GM18873 (cell line): ENCODE measurements around the gene XIRP2.
"Not testable (repeated sequence)": the region's sequence is repeated elsewhere in the genome, so short reads cannot be mapped to it uniquely, and the experiment has no call there.

Source experiments
- ATAC-seq: cut with Tn5 transposase; IDR thresholded peaks from one replicate; pipeline ENCODE4 v1.9.1; 2021; ENCODE audit warnings: mild to moderate bottlenecking, moderate library complexity, moderate number of reproducible peaks; ENCODE audit not compliant: unreplicated experiment, low FRiP score

The XIRP2 gene

GRCh38 chr2:167017021-167017420 is 128.7 kb downstream of the XIRP2 start:
- ATAC-seq = no peak

DNA sequence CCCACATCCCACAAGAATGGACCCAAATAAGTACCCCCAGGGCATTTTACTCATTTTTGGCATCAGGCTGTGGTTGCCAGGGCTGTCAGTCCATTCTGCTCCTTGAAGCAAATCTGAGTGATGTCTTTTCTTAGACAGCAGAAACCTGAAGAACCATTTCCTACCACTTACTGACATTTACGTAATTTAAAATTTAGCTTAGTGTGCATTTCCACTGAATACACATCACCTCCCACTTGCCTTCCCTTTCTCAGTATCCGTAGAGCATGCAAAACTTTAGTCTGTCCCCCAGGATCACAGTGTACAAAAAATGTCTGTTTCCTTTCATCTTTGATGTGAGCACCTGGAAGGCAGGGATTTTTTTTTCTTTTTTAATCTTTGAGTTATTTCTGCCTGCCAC is 130.3 kb downstream of the XIRP2 start:
- ATAC-seq = no peak

GRCh38 chr2:167028503-167028902 is 140.2 kb downstream of the XIRP2 start:
- ATAC-seq = no peak

DNA sequence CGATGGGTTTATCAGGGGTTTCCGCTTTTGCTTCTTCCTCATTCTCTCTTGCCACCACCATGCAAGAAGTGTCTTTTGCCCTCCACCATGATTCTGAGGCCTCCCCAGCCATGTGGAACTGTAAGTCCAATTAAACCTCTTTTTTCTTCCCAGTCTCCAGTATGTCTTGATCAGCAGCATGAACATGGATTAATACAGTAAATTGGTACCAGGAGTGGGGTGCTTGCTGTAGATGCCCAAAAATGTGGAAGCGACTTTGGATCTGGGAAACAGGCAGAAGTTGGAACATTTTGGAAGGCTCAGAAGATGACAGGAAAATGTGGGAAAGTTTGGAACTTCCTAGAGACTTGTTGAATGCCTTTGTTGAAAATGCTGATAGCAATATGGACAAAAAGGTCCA is 146.7 kb downstream of the XIRP2 start:
- ATAC-seq = not testable (repeated sequence)

DNA sequence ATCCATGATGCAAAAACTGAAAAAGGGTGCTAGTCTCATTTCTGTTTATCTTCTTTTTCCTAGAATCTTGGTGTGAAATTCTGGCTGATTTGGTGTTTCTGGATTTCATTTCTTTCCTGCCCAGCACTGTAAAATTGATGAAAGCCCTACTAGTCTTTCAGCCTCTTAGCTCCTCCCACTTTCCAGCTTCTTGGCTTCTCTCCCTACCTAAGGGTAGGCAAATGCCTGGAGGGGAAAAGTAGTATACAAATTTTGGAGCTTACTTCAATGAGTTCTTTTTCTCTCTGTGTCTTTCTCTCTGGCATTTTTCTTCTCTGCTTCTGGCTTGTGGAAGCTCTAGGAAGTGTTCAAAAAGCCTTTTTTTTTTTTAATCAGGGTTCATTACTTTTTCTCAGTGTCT is 160.5 kb downstream of the XIRP2 start:
- ATAC-seq = no peak

DNA sequence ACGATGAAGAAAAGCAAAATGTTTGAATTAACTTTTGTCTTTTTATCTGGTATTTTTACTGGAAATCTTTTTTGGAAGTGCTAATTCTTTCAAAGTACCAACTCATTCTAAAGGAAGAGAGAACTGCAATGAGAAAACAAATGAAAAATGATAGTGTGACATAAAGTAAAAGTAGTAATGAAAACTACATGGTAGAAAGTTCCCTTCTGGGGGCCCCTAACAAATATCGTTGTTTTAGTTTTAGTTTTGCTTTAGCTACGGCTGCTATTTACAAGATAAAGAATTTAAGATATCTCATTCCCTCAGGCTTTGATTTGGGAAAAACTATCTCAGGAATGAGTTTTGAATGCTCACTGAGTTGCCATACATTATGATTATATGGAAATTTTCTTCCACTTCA is 161.4 kb downstream of the XIRP2 start:
- ATAC-seq = no peak

DNA sequence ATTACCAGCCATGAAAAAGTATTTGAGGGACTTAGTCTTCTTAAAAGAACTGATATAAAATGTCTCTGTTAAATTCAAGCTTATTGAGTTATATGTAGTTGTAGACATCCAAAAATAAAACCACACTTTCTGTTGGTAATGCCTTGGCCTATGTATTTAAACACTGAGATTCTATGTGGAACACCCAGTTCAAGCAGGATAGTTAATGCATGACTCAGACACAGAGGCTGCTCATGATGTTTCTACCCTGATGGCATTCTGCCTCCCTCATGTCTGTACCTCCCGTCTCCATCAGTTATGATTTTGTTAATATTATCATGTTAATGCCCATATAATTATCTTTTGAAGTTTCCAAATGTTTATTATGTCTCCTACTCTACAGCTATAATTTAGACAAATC is 164.5 kb downstream of the XIRP2 start:
- no peak for ATAC-seq

DNA sequence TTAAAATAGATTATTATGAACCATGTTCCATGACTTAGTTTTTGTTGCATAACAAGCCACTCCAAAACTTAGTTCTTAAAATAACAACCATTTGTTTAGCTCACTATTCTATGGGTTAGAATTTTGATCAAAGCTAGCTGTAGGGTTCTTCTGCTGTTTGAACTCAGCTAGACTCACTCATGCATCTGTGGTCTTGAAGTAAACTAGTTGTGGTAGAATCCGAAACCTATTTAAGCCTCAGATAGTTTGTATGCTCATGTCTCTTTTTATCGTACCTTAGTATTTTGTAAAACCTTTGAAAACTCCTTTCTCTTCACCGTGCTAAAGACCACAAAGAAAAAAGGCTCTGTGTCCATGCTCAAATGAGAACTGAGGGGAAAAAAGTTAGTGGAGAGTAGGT is 166.6 kb downstream of the XIRP2 start:
- no peak for ATAC-seq

- no peak for ATAC-seq
Observed at GRCh38 chr2:167057446-167057845, 169.2 kb downstream of the XIRP2 start.

- ATAC-seq = no peak
Observed at GRCh38 chr2:167059173-167059572, 170.9 kb downstream of the XIRP2 start.

DNA sequence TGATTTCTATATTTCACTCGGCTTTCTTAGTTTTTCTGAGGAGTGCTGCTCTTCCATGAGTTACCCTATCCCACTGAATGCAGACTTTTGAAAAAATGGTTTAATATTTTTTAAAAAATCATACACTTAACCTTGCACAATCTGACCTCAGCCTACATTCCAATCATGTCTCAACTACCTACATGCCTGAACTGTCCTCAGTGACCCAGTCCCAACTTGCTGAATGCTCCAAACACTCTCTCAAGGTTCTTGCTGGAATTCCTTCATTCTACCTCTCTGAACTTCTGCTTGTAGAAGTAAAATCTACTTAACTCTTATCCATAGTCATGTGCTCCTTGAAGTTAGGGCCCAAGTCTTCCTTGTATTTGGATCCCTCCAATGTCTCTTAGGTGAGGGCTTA is 181.6 kb downstream of the XIRP2 start:
- no peak for ATAC-seq

GRCh38 chr2:167075708-167076107 is 187.4 kb downstream of the XIRP2 start:
- not testable (repeated sequence) for ATAC-seq

- ATAC-seq = not testable (repeated sequence)
Observed at GRCh38 chr2:167098931-167099330, 210.7 kb downstream of the XIRP2 start.

DNA sequence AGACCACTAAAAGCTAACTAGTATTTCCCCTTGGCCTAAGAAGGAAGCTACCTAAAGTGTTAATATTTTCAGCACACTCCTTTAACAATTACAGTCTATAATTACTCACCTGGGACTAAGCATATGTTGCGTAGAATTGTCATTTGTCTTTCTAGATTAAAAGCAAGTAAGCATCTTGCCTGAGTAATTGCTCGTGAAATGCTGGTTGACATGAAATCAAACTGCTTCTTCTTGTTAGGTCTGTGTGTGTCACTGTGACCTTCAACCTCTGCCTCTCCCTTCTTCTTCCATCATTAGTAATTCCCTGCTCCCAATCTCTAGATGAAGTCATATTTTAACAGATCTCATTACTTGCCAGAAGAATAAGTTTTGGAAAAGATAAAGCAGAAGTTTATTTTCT is 212.2 kb downstream of the XIRP2 start:
- no peak for ATAC-seq

DNA sequence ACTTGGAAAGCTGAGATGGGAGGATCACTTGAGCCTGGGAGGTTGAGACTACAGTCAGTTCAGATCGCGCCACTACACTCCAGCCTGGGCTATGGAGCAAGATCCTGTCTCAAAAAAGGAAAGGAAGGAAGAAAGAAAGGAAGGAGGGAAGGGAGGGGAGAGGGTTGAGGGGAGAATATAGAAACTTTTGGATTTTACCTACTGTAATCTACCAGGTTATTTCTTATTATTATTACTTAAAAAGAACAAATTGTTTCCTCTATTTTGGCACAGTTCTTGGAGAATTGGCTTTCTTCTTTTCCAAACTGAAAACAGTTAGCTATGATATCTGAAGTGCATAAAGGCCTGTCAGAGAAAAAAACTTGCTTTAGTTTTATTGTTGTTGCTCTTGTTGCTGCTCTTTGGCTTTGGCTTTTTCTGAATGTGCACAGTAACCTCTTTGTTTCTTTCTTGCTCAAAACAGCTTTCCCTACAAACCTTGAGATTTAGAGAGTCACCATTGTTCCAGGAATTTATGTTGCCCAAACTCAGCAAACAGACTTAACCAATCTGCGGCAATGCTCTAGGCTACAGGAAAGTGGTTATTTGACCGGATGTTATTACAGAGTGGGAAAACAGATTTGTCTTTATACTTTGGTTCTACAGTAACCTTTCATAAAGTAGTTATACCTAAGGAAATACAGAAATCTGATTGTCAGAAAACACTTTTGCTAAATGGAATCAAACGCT is 214.9 kb downstream of the XIRP2 start:
- no peak for ATAC-seq

GRCh38 chr2:167103757-167104133 is 215.5 kb downstream of the XIRP2 start:
- ATAC-seq = no peak

DNA sequence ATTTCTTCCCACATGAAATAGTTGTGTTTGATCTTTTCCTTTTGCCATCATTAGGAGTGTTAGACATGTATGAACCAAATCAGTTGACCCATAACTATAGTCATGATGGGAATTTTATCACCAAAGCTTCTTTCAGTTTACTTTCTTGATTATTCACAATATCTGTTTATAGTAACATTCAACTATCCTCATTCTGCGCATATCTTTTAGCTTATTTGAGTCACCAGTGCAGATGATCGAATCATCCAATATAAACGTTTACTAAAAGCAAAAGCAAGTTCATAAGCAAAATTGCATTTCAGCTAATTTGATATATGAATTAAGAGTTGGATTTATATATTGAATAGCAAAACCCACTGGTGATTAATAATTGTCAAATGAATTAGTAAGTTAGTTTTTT is 216.4 kb downstream of the XIRP2 start:
- ATAC-seq = no peak

DNA sequence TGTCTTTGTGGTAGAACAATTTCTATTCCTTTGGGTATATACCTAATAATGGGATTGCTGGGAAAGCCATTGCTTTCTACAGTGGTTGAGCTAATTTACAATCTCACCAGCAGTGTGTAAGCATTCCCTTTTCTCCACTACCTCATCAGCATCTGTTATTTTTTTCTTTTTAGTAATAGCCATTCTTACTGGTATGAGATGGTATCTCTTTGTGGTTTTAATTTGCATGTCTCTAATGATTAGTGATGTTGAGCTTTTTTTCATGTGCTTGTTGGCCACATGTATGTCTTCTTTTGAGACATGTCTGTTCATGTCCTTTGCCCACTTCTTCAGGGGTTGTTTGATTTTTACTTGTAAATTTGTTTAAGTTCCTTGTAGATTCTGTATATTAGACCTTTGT is 221.4 kb downstream of the XIRP2 start:
- not testable (repeated sequence) for ATAC-seq

DNA sequence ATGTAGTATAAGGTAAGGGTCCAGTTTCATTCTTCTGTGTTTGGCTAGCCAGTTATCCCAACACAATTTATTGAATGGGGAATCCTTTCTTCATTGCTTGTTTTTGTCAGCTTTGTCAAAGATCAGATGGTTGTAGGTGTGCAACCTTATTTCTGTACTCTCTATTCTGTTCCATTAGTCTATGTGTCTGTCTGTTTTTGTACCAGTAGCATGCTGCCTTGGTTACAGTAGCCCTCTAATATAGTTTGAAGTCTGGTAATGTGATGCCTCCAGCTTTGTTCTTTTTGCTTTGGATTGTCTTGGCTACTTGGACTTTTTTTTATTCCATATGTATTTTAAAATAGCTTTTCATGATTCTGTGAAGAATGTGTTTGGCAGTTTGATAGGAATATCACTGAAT is 222.1 kb downstream of the XIRP2 start:
- ATAC-seq = no peak

DNA sequence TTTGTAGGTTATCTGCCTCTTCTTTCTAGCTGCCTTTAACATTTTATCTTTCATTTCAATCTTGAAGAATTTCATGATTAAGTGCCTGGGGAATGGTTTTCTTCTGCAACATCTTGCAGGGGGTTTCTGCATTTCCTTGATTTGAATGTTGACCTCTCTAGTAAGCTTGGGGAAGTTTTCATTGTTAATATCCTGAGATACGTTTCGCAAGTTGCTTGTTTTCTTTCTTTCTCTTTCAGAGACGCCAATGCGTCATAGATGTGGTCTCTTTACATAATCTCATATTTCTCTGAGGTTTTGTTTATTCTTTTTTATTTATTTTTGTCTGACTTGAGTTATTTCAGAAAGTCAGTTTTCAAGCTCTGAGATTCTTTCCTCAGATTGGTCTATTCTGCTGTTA is 225.7 kb downstream of the XIRP2 start:
- ATAC-seq = no peak

DNA sequence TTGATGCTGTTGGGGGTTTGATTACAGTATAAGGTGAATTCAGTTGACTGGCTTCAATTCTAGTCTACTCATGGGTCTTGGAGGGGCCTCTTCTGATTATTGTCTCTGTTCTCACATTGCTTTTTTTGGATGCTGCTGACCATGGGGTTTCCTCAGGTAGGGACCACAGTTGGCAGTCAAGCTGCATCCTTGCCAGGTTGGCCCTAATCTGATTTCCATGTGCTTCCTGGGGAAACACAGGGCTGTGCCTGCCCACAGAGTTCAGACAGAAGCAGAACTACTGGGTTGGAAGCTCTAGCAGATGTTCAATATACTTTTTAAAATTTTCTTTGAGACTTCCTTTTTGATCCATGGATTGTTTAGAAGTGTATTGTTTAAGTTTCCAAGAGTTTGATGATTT is 227.3 kb downstream of the XIRP2 start:
- ATAC-seq = no peak

- ATAC-seq = no peak
Observed at GRCh38 chr2:167122389-167122788, 234.1 kb downstream of the XIRP2 start.

GRCh38 chr2:167126165-167126564 is 237.9 kb downstream of the XIRP2 start:
- ATAC-seq = no peak
